SIG-M5 (cell line): ENCODE measurements around the gene LITAFD.
"Not testable (repeated sequence)": the region's sequence is repeated elsewhere in the genome, so short reads cannot be mapped to it uniquely, and the experiment has no call there.

ENCODE experiments used
- DNase-seq: peaks from one replicate; lab custom pipeline; 2025; lab: John Stamatoyannopoulos, UW

Gene LITAFD

DNA sequence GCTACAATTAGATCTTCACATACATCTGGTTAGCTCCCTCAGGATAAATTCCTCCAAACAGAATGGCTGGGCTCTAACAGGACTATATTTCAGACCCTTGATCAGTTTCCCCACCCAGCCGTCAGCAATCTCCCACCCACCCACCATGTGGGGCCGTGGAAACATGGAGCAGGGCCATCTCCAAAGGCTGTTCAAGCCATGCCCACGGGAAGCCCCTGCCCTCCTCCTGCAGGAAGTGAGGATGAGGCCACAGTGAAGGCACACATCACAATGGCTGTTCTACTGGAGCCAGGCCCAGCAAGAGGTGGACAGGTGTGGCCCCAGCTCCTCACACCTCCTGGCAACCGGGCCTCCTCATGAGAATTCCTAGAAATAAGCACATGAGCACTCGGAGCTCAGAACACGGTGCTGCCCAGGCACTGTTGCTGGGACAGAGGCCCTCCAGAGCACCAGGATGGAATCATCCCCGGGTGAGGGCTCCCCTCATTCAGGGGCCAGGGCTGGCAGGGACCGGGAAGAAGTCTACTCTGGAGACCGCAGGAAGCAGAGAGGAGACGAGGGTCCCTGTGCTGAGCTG is at the start of gene LITAFD:
Gene LITAFD (plus strand): TSS at position 311 of the 577 bp plus-strand sequence. CDS start 2,005 bp downstream, outside the sequence.
- DNase-seq: no peak

DNA sequence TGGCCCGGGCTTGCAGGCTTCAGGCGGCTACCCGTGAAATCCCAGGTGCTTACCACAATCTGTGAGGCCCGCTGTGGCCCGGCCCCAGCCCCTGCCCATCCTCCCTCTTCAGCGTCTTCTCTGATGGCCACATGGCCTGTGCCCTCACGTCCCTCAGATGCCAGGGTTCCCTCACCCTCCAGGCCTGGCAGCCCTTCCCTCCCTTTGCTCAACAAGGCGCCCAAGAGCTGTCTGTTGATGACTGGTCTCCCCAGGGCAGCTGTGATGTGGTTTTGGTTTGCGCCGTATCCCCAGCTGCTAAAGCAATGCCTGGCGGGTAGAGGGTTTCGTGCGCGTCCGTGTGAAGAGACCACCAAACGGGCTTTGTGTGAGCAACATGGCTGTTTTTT is 49.4 kb upstream of the LITAFD start:
- no peak for DNase-seq

DNA sequence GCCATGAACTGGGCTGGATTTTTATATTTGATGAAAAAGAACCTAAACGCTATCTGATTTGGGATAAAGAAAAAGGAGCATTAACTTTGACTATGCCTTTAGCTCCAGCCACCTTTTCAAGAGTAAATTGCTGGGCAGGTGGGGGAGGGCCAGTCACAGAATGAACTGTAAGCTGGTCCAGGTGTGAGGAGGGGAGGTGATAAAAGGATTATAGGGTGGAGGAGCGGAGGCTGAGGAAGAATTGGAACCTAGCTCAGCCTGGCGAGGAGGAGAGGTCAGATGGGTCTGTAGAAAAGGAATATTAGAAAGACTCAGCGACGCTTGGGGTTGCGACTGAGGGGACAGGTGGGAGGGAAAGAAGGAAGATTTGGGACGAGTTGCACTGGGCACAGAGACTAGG is 45.4 kb upstream of the LITAFD start:
- not testable (repeated sequence) for DNase-seq

DNA sequence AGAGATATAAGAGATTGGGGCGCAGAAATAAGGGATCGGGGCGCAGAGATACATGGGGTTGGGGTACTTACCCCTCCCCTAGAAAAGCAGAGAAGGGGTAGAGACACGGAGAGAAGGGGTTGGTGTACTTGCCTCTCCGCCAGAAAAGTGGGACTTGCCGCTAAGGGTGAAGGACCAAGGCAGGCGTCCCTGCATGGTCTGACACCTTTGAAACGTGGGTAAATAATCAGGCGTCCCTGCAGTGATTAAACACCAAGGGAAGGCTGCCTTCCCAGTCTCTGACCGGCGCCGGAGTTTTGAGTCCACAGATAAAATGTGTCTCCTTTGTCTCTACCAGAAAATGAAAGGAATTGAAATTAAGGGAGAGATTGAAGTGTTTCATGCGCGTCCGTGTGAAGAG is 44.6 kb upstream of the LITAFD start:
- not testable (repeated sequence) for DNase-seq

DNA sequence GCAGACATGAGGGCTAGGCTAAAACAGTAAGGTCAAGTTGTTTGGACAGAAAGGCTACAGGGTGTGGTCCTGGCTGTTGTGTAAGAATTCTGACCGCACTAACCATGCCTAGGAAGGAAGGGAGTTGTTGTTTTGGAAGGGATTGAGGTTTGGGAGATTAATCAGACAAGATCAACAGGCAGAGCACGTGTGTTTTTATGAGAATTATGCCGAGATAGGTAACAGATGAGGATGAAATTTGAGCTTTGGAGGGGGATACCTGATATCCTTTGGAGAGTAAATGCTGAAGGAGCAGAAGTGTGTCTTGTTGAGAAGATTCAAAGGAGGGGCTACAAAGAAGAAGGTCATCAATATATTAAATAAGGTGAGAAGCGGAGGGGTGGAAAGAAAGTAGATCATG is 40.1 kb upstream of the LITAFD start:
- not testable (repeated sequence) for DNase-seq

DNA sequence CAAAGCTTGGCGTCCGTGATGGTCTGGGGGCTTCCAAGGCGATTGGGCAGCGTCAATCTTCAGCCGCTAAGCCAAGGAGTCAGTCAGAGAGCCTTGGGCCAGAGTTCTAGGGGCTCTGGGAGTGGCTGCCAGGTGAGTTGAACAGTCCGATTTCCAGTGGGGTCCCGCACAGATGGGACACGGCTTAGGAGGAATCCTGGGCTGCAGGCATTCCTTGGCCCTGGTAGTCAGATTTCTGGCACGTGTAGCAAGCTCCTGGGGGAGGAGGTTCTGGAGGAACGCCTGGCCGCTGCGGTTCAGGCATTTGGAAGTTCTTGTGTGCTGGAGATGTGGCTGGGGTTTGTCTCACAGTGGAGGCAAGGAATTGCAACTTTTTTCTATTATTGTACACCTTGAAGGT is 38.9 kb upstream of the LITAFD start:
- not testable (repeated sequence) for DNase-seq

DNA sequence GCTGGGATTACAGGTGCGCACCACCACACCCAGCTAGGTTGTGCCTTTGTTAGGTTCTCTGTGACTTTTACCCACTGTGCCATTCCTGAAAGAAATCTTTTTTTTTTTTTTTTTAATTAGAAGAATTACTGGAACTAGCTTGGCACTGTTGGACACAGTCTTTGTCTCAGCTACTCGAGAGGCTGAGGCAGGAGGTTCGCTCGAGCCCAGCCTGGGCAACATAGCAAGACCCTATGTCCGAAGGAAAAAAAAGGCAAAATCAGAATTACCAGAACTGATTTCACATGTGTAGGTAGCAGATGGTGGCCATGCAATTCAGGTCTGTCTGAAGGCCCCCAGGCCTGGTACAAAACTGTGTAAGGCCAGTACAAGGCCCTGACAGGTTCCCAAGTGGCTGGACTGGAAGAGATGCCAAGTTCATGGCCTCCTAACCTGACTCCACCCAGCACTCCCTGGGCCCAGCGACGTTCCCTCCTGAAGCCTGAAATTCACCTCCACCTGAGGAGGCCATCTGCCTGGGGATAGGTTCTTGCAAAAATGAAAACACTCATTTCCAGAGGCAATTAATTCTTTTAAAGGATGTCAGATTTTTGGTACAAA is 36.4 kb upstream of the LITAFD start:
- no peak for DNase-seq

DNA sequence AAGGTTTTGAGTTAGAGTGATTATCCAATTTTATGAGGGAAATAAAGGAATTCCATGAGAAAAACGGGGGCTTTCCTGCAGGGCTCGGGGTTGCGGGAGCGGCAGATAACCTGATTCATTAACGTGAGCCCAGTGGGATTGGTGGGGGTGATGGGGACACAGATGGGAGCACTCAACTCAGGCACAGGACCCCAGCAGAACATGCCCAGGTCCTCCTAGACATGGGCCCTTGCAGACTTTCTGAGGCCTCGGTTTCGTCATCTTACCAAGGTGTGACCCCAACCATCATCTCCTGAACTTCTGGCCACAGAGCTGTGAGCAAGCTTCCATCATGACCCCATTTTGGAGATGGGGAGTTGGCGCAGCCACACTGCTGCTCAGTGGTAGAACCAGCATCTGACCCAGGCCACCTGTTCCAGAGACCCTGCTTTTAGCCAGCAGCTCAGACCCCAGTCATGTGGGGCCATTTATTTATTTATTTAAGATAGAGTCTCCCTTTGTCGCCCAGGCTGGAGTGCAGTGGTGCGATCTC is 35.7 kb upstream of the LITAFD start:
- no peak for DNase-seq

DNA sequence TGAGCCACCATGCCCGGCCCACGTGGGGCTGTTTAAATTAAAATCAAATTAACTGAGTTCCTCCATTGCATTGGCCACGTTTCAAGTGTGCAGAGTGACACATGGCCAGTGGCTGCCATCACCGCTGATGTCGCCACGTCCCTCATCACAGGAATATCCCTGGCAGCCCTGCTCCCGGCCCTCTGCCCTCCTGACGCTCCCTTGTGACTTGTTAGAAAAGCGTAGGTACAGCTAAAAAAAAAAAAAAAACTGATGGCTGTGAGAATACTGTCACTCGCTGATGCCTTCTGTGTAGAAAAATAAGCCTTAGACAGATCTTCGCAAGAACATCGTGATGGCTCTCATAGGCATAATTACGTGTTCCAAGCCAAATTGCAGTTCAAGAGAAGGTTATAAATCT is 35.0 kb upstream of the LITAFD start:
- no peak for DNase-seq

DNA sequence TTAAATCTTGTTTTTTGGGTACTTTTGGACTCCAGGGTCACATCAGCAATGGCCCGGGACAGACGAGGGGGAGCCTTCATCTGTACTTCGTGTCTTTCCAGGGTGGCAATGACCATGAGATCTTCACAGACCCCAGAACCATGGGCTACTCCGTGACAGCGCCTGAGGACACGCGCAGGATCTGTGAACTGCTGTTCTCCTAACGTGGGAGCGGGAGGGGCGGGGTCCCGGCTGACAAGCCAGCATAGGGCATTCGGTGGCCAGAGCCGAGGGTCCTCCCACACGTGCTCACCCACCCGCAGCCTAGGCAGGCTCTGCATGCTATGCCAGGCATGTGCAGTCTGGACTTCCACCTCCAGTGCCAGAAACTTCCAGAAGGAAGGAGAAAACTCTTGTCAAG is 34.5 kb upstream of the LITAFD start:
- no peak for DNase-seq

DNA sequence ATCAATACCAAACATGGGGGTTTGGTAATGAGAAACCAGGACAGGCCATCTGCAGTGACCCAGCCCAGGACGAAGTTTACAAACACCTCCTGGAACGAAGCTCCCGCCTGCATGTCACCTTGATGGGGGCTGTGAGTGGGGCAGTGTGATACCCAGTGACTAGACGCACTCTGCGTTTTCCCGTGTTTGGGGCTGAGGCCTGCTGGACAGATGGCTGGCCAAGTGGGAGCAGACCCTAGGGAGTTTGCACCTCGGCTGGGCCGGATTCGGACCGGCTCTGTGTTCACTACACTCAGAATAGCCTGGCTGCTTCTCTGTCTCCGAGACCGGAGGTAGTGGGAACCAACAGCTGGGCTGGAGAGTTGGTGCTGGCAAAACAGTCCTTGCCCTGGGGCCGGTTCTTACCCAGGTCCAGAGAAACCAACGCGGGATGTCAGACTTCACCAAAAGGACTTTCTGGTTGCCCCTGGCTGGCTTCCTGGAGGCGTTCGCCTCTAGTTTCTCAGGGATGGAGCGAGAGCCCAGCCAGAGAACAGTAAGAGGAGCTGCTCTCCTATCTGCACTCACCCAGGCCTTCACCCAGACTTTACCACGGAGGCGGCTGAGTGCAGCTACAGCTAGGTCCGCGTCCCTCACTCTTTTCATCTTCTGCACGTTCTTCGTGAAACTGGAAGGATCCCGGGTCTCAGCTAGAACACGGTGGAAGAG is 33.8 kb upstream of the LITAFD start:
- DNase-seq: no peak

DNA sequence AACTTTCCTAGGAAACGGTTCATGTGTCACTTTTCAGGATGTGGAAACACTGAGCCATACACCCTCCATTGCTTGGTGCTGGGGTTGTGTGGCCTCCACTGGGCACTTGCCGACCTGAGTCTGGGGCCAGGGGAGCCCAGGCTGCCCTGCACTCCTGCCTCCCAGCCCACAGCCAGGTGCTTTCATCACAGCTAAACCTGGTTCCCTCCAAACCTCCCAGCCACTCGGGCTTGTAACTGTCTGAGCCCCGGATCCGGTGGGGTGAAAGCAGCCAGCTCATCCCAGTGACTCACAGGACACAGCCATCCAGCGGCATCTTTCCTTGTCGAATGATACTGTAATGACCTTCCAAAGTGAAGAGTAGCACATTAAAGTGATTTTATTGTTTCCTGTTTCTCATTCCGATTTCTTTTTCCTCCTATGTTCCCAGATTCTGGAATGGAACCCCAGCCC is 33.2 kb upstream of the LITAFD start:
- no peak for DNase-seq

DNA sequence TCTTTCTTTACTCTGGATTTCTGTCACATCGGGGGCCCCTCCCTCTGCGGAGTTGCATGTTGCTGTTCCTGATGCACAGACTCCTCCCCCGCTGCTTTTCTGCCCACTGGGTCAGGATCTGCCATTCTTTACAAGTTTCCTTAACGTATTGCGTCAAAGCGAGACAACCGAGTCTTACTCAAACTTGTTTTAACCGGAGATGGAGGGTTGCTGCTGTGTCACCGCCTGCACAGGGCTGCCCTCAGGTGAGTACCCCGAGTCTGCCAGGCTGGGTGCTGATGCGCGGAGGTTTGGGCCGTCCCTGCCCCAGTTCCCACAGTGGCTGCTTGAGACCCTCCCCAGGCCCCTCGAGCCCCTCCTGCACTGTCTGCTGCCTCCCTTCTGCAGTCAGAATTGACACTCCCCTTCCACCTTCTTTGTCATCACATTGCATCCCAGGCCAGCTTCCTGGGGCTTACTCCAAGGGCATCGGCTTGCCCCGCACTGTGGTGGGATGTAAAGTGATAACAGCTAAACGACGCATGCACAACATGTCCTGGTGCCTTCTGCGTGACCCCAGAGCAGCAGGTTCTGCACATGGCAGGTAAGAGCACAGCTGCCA is 32.6 kb upstream of the LITAFD start:
- DNase-seq: no peak

DNA sequence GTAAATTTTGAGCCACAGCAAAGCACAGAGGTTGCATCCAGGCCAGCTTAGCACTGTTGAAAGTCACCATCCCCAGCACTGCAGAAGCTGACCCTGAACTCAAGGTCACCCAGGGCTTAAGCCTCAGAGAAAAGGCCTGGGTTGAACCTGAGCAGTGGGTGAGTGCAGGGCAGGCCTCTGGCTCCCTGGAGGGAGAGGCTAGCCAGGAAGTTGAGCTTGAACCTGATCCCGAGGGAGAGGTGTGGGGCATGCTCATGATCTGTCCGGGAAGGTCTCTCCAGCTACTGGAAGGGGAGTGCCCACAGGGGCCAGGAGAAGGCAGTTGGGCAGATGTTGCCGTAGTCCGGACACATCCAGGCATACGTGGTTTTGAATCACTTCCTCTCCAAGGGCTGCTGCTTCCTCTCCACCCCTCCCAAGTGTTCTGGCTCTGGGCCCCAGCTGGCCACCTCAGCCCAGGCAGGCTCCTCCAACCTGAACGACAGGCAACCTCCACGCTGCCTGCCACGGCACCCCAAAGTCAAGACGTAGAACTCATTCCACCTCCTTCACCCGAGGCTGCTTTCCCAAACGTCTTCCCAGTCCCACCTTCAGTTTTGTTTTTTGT is 31.8 kb upstream of the LITAFD start:
- no peak for DNase-seq

DNA sequence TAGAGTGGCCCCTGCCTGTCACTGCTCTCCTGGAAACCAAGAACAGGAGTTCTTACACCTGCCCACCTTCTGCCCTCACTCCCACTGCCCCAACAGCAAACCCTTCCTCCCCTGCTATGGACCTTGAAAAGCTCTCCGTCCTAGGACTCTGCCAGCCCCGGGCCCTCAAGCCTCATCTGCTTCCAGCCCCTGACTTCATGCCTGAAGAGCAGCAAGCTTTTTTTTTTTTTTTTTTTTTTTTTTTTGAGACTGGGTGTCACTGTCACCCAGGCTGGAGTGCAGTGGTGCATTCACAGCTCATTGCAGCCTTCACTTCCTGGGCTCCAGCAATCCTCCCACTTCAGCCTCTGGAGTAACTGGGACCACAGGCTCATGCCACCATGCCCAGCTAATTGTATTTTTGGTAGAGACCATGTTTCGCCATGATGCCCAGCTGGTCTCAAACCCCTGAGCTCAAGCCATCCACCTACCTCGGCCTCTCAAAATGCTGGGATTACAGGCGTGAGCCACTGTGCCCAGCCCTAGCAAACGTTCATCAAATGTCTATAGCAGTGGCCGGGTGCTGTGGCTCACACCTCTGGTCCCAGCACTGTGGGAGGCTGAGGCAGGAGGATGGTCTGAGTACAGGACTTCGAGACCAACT is 30.3 kb upstream of the LITAFD start:
- DNase-seq: no peak

DNA sequence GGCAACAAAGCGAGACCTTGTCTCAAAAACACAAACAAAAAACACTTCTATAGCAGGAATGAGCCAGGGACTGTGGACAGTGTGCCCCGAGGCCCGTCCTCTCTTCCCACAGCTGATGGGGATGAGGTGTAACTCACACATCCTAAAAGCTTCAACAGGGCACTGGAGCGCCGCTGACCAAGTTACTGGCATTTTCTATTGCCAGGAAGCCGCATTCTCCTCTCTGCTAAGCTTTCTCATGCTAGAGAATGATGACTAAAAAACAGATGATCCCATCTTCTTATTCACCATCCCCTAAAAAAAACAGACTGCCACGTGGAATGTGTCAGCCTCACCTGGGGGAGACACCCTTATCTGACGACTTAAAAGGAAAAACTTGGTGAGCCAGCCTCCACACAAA is 29.6 kb upstream of the LITAFD start:
- DNase-seq: no peak

DNA sequence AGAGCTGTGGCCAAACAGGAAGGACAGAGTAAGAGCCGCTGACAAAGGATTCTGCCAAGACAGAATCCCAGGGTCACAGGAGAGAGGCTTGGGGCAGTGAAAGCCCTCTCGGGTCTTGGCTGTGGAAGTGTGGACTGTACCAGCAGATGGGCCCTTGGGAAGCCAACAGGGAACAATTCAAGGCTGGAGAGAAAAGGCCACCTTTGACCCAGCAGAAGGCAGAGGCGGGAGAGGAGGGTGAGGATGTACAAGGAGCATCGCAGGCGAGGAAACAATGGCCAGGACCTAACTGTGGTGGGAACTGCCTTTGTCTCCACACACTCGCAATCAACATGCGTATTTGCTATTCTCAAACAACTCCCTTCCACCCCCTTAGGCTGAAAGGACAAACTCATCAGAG is 29.0 kb upstream of the LITAFD start:
- no peak for DNase-seq

DNA sequence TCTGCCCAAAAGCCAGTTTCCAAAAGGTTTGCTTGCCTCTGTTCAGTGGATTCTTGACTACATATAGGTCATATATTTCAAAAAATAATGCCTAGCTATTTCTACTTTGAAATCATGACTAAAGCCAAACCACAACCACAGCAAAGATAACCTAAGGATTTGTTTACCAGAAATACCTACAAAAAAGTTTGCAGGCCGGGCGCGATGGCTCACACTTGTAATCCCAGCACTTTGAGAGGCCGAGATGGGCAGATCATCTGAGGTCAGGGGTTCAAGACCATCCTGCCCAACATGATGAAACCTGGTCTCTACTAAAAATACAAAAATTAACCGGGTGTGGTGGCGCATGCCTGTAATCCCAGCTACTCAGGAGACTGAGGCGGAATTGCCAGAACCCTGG is 28.5 kb upstream of the LITAFD start:
- no peak for DNase-seq

DNA sequence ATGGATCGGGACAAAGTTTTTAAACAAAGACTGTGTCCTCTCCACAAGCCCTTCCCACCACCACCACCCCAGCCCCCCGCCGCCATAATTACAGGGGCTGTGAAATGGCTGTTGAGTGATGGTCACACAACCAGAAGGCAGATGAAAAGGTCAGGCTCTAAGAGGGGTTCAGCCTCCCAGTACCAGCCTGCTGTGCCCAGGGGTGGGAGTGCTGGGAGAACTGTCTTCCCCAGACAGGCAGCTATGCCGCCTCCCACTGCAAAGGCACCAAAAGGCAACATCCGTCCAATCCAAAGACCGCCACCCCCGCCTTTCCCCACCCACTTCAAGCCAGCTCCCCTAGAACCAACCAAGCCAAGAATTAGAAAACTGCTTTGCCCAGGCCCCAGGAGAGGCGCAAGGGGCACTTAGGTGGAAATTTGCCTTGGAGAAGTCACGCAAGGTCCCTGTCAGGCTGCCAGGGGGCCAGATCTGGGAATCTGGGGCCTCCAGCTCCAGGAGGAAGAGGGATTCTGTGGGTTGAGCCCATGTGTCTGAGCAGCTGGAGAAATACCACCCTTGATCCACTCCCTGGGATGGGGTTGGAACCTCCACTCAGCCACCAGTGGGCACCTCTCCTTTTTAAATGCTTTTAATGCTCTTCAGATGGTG is 27.7 kb upstream of the LITAFD start:
- no peak for DNase-seq

DNA sequence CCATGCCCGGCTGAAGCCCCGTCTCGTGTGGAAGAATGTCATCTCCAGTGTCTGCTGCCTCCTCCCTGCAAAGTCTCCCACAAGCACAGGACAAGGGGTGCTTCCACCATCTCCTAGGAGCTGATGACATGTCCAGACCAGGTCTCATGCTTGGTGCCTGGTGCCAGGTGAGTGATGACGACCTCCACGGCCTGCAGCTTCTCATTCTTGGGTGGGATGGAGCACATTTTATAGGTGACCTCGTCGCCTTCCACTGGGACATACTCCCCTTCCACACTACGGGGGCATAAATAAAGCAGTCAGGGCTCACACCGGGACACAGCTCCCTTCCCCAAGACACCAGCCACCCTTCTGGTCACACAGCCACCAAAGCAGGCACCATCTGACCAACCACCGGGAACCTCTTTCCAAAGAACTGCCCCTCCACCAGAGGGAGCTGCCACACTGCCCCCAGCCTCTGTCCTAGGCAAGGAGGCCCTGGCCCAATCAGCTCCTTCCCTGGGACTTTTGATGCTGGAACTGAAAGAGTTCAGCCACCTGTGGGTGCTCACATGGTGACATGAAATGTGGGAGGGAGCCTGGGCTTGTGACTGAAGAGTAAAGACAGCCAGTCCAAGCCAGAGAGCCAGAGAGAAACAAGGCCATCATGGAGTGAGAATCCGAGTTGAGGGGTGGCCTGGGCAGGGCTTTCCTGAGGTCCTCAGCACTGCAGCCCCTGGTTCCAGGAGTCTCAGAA is 26.9 kb upstream of the LITAFD start:
- no peak for DNase-seq

DNA sequence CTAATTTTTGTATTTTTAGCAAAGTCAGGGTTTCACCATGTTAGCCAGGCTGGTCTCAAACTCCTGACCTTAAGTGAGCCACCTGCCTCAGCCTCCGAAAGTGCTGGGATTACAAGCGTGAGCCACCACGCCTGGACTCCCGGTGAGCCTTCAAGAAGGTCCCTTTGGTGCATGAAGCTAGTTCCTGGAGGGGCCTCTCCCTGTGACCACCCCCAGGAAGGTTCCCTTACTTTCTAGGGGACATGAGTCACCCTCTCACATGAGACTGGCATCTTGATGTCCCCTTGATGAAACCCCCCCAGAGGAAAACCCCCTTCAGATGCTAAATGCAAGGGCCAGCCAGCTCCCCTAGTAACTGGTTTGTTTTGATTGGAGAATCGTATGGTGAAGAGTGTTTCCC is 26.2 kb upstream of the LITAFD start:
- no peak for DNase-seq
